IPS DF 4.7 (cell line): ENCODE measurements around the gene AOPEP.

ENCODE experiments used
- DNase-seq: peaks from one replicate; pipeline ENCODE4 v3.0.0-alpha.2; 2013; ENCODE audit warnings: low spot score; ENCODE audit errors: extremely low read depth

AOPEP gene

GRCh38 chr9:94913550-94913949 is 187.1 kb downstream of the AOPEP start:
- DNase-seq = no peak

- DNase-seq = no peak
Measured at GRCh38 chr9:94915476-94916450, 189.3 kb downstream of the AOPEP start.

DNA sequence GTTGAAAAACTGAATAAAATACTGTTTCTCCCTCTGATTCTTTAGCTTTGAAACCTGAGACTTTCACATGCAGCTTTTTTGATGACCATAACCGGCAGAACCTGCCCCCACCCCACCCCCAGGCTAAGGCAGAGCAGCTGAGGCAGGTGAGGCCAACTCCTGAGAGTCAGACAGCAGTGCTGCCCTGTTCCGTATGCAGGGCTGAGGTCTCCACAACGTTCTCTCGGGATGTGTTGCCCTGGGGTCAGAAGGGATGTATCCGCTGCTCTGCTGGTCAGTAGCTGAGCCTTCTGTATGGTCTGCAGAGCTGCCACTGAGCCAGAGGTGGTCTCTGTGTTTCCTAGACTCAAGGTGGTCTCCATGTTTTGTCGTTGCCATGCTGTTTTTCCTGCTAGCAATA is 190.5 kb downstream of the AOPEP start:
- no peak for DNase-seq

GRCh38 chr9:94918038-94918753 is 191.7 kb downstream of the AOPEP start:
- DNase-seq = no peak

- DNase-seq = no peak
Measured at GRCh38 chr9:94919376-94920098, 193.0 kb downstream of the AOPEP start.

GRCh38 chr9:94920420-94921091 is 194.1 kb downstream of the AOPEP start:
- DNase-seq = no peak

GRCh38 chr9:94921092-94921471 is 194.6 kb downstream of the AOPEP start:
- DNase-seq = no peak

- no peak for DNase-seq
Measured at GRCh38 chr9:94921656-94922055, 195.2 kb downstream of the AOPEP start.

- DNase-seq = no peak
Measured at GRCh38 chr9:94922098-94922607, 195.7 kb downstream of the AOPEP start.

DNA sequence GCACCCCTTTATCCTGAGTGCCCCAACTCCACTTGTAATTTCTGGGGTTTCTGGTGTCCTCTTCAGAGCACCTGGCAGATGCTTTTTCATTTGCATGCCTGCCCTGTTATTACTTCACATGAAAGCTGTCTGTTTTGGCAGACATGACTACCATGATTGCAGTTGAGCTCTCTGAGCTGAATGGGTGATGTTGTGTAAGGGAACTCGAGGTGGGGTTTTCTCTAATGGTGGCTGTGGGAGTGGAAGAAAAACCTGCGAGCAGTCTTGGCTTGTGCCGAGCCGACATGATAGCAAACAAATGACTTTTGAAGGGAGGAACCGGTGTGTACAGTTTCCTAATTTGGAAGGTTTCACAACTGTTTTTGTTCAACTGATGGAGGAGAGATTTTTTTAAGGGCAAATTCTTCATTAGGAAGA is 196.2 kb downstream of the AOPEP start:
- no peak for DNase-seq

DNA sequence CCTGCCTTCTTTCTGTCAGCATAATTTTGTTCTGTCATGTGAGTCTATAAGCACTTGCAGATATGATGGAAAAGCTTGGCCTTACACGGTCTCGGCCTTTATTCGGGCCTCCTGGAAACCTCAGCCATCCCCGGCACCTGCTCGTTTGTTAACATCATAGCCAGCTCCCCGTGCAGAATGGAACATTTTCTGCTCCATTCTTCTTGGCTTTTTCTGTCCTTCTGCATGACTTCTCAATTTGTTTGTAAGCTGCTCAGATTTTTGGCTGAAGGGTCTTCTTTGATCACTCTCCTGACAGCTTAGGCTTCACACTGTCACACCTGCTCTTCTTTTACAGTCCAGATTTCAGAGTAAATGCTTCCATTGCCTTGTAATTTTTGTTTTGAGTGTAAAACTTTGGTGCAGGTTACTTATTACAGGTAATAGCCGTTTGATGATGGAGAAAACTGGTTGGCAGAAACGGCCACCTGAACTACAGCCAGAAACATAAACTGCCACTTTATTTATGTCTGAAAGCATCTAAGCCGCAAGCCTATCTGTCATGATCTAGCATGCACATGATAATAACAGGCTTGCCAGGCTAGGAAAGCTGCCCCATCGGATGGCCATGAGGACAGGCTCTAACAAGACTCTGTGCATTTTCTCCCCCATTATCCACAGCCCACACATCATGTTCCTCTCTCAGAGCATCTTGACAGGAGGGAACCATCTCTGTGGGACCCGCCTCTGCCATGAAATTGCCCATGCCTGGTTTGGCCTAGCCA is 197.0 kb downstream of the AOPEP start:
- DNase-seq = no peak

- no peak for DNase-seq
Measured at GRCh38 chr9:94925751-94926430, 199.4 kb downstream of the AOPEP start.

- DNase-seq = no peak
Measured at GRCh38 chr9:94926431-94926800, 199.9 kb downstream of the AOPEP start.

DNA sequence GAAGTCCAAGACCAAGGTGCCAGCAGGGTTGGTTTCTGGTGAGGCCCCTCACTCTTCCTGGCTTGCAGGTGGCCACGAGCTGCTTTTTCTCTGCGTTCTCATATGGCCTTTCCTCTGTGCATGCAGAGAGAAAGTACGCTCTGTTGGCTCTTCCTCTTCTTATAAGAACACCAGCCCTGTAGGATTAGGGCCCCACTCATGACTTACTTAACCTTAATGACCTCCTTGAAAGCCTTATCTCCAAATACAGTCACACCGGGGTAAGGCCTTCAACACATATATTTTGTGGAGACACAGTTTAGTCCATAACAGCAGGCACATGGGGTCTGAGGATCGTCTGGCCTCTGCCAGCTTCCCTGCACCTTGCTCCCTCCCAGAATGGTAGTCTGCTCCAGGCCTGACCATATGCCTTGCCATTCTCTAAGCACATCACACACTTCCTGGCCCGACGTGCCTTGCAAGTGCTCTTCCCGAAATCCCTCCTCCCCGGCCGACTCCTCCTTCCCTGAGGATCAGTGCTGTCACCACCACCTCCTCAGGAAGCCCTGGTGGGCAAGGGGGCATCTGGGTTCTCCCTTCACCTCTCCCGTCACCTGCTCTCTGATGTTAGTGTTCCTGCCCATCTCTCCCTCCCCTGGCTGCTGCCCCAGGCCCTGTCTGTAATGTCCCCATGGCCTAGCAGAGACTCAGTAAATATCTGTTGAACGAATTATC is 200.7 kb downstream of the AOPEP start:
- no peak for DNase-seq

DNA sequence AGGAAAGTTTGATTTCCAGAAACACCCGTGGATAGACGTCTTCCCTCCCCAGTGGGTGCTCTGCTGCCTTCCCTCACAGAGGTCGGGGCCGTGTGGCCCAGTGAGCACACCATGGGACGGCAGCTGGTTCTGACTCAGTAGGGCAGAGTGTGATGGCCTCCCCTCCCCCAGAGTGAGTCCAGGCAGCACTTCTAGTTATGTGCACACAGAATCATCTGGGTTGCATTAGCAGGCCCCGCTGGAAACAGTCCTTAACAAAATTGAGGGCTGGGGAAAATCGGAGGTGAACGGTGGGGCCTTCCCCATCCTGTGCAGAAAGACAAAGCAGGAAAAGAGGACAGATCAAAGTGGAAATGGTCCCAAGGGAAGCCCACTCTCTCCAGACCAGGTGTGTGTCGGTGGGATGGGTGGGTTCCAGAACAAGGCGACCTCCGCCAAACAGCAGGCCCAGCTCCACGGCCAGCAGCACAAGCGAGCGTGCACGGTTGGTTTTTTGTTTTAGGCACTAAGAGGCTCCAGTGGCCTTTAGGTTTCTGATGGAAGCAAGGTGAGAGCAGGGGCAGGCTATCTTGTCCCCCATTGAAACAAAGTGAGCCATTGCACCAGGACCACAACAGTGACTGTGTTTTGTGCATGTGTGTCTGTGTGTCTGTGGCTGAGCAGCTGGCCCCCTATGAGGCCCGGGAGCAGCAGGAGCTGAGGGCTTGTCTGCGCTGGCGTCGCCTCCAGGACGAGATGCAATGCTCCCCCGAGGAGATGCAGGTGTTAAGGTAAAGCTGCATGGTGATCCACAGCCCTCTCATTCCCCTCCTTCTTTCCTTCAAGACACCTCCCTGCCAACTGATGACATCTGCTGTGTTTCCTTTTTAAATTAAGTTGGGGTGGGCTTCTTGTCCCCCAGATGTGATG is 201.5 kb downstream of the AOPEP start:
- DNase-seq = no peak

- no peak for DNase-seq
Measured at GRCh38 chr9:94928691-94929368, 202.3 kb downstream of the AOPEP start.

DNA sequence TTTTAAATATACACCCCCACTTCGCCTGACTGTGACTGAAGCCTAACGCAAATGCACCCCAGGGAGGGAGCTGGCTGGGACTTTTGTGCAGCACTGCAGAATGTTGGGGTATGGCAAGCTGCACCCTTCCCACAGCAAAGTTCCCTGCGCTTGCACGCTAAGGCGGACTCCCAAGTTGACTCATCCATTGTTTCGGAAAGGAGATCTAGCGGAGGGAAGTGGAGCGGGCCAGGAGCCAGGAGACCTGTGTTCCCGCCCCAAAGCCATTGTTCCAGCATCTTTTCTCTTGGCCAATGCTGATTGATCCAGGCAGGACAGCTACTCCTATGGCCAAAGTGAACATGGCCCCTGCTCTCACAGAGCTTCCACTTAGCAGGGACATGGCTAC is 202.9 kb downstream of the AOPEP start:
- DNase-seq = no peak
